ENCODE data around the gene FRMPD2.

The FRMPD2 gene

DNA sequence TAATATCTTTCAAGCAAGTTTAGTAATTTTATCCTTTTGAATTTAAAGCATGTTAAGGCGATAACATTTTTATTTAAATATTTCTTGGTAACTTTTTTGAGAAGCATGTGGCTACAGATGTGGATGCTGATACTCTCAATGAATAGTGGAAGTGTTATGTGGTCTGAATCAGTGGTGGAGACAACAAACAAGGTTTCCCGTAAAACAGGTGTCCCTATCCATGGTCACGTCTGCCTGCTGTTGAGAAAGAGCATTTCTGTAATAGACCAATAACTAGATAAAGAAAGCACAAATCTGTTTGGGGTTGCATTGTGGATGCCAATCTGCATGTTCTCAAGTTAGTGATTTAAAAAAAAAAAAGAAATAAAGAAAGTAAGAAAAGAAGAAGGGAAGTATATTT, 18.1 kb upstream of the FRMPD2 start:
- peaks cover 5% of the 10 kb centered on the region for H3K4me1 ChIP-seq (ENCODE audit: control insufficient read depth, insufficient read depth, low read depth, low read length)
- H2BK120ac ChIP-seq (ENCODE audit: low read depth, low read length) = no peak overlapping the region
- H4K91ac ChIP-seq (ENCODE audit: low read length) = no peak overlapping the region
- H2BK5ac ChIP-seq (ENCODE audit: low read depth, low read length, poor library complexity, severe bottlenecking) = no peak overlapping the region
- H3K9me3 ChIP-seq (ENCODE audit: control insufficient read depth, low read length) = no peaks in the 10 kb centered on the region
- no peak overlapping the region for H2AK5ac ChIP-seq (ENCODE audit: low read length, severe bottlenecking)
- no peak overlapping the region for H3K9ac ChIP-seq (ENCODE audit: low read length)
- no peak overlapping the region for H2AFZ ChIP-seq (ENCODE audit: low read depth, low read length)
- WGBS = 95% methylated on average over 3 of the region's 3 CpGs
- no peak overlapping the region for H3K27ac ChIP-seq (ENCODE audit: low read length, poor library complexity, severe bottlenecking)
- no peaks in the 10 kb centered on the region for H3K36me3 ChIP-seq (ENCODE audit: control insufficient read depth in 1 of 2, insufficient read depth in 2 of 2, low read depth in 1 of 2, low read length in 2 of 2)
- no peak overlapping the region for H2BK15ac ChIP-seq (ENCODE audit: low read depth, poor library complexity, severe bottlenecking)
- H2BK12ac ChIP-seq (ENCODE audit: low read length in 2 of 2) = no peak overlapping the region
- H3K27me3 ChIP-seq (ENCODE audit: control insufficient read depth in 1 of 2, insufficient read depth in 1 of 2, low read length in 2 of 2) = peaks cover 0 to 19% of the 10 kb centered on the region in 2 experiments
- no peak overlapping the region for H3K4me3 ChIP-seq (ENCODE audit: insufficient read depth in 1 of 2, low read depth in 1 of 2, low read length in 2 of 2)
- no peak overlapping the region for H3K23ac ChIP-seq (ENCODE audit: low read length in 2 of 2)
- no peak overlapping the region for H3K4me2 ChIP-seq (ENCODE audit: low read length, poor library complexity, severe bottlenecking)
- no peak overlapping the region for H4K8ac ChIP-seq (ENCODE audit: low read length)
- H3K14ac ChIP-seq (ENCODE audit: low read length in 2 of 2) = no peak overlapping the region
- DNase-seq = no peak
- no peak overlapping the region for H3K4ac ChIP-seq (ENCODE audit: low read depth in 1 of 2, low read length in 2 of 2)
- H3K18ac ChIP-seq (ENCODE audit: low read depth in 1 of 2, low read length in 2 of 2) = no peak overlapping the region
- no peaks in the 10 kb centered on the region for H3K79me1 ChIP-seq (replicated peaks; ENCODE audit: low read length, poor library complexity, severe bottlenecking)

DNA sequence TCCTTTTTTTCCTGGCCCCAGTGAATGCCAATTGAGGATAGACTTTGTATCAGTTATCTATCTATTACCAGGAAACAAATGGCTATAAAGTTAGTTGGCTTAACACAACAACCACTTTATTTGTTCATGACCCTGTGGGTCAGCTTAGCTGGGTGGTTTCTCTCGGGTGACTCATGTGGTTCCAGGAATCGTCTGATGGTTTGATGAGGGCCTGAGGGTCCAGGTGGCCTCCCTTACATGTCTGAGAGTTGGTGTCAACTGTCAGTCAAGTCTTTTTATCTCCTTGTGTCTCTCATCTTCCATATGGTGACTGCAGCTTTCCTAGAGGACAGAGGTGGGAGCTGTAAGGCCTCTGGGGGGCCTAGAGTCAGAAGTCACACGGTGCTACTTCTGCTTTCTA, 16.7 kb upstream of the FRMPD2 start:
- H3K4ac ChIP-seq (ENCODE audit: low read depth in 1 of 2, low read length in 2 of 2) = no peak overlapping the region
- H3K27me3 ChIP-seq (ENCODE audit: control insufficient read depth in 1 of 2, insufficient read depth in 1 of 2, low read length in 2 of 2) = peaks cover 5 to 29% of the 10 kb centered on the region in 2 experiments
- WGBS = 59% methylated on average over 3 of the region's 3 CpGs

DNA sequence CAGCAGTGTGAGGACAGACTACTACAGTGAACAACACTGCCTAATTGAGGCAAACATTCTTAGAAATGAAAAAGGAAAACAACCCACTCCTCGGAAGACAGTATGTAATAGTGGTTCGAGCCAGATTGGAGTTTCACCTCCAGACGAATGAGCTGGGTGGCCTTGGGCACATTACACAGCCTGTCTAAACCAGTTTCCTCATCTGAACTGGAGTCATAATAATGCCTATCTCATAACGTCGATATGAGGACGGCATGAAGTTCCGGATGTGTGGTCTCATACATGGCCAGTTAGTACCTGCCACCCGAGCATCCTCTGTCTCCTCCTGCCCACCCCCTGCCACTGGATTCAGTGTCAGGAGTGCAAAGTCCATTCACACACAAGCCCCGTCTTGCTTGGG, 15.8 kb upstream of the FRMPD2 start:
- Histone ChIP-seq H3K36me3 (ENCODE audit: control insufficient read depth in 1 of 2, insufficient read depth in 2 of 2, low read depth in 1 of 2, low read length in 2 of 2) (no peaks in the 10 kb centered on the region), H2BK5ac (ENCODE audit: low read depth, low read length, poor library complexity, severe bottlenecking) (no peak overlapping the region), H2BK15ac (ENCODE audit: low read depth, poor library complexity, severe bottlenecking) (no peak overlapping the region), H3K4me3 (ENCODE audit: insufficient read depth in 1 of 2, low read depth in 1 of 2, low read length in 2 of 2) (no peak overlapping the region), H3K23ac (ENCODE audit: low read length in 2 of 2) (no peak overlapping the region), H2AK5ac (ENCODE audit: low read length, severe bottlenecking) (no peak overlapping the region), H3K18ac (ENCODE audit: low read depth in 1 of 2, low read length in 2 of 2) (no peak overlapping the region), H3K4me1 (ENCODE audit: control insufficient read depth, insufficient read depth, low read depth, low read length) (peaks cover 5% of the 10 kb centered on the region), H3K27me3 (ENCODE audit: control insufficient read depth in 1 of 2, insufficient read depth in 1 of 2, low read length in 2 of 2) (peaks cover 11 to 38% of the 10 kb centered on the region in 2 experiments), H3K9ac (ENCODE audit: low read length) (no peak overlapping the region), H2BK120ac (ENCODE audit: low read depth, low read length) (no peak overlapping the region), H2BK12ac (ENCODE audit: low read length in 2 of 2) (no peak overlapping the region), H3K14ac (ENCODE audit: low read length in 2 of 2) (no peak overlapping the region), H3K79me1 (replicated peaks; ENCODE audit: low read length, poor library complexity, severe bottlenecking) (no peaks in the 10 kb centered on the region), H3K4ac (ENCODE audit: low read depth in 1 of 2, low read length in 2 of 2) (no peak overlapping the region), H3K4me2 (ENCODE audit: low read length, poor library complexity, severe bottlenecking) (no peak overlapping the region), H3K27ac (ENCODE audit: low read length, poor library complexity, severe bottlenecking) (no peak overlapping the region), H3K9me3 (ENCODE audit: control insufficient read depth, low read length) (peaks cover 6% of the 10 kb centered on the region), H4K8ac (ENCODE audit: low read length) (no peak overlapping the region), H4K91ac (ENCODE audit: low read length) (no peak overlapping the region), H2AFZ (ENCODE audit: low read depth, low read length) (no peak overlapping the region)
- DNase-seq = no peak
- 93% methylated on average over 9 of the region's 9 CpGs for WGBS

More for the DNA sequence above, 16.7 kb upstream of the FRMPD2 start:
- H3K4me3 ChIP-seq (ENCODE audit: insufficient read depth in 1 of 2, low read depth in 1 of 2, low read length in 2 of 2) = no peak overlapping the region
- H3K4me1 ChIP-seq (ENCODE audit: control insufficient read depth, insufficient read depth, low read depth, low read length) = peaks cover 5% of the 10 kb centered on the region
- peaks cover 4% of the 10 kb centered on the region for H3K9me3 ChIP-seq (ENCODE audit: control insufficient read depth, low read length)
- no peak overlapping the region for H3K27ac ChIP-seq (ENCODE audit: low read length, poor library complexity, severe bottlenecking)
- no peak overlapping the region for H2BK5ac ChIP-seq (ENCODE audit: low read depth, low read length, poor library complexity, severe bottlenecking)
- H3K79me1 ChIP-seq (replicated peaks; ENCODE audit: low read length, poor library complexity, severe bottlenecking) = no peaks in the 10 kb centered on the region
- no peak overlapping the region for H2AK5ac ChIP-seq (ENCODE audit: low read length, severe bottlenecking)
- no peak overlapping the region for H3K4me2 ChIP-seq (ENCODE audit: low read length, poor library complexity, severe bottlenecking)
- no peak overlapping the region for H3K18ac ChIP-seq (ENCODE audit: low read depth in 1 of 2, low read length in 2 of 2)
- no peak overlapping the region for H3K9ac ChIP-seq (ENCODE audit: low read length)
- no peak overlapping the region for H2BK12ac ChIP-seq (ENCODE audit: low read length in 2 of 2)
- no peak overlapping the region for H3K23ac ChIP-seq (ENCODE audit: low read length in 2 of 2)
- no peak overlapping the region for H2BK120ac ChIP-seq (ENCODE audit: low read depth, low read length)
- no peak overlapping the region for H3K14ac ChIP-seq (ENCODE audit: low read length in 2 of 2)
- no peak overlapping the region for H4K91ac ChIP-seq (ENCODE audit: low read length)
- no peaks in the 10 kb centered on the region for H3K36me3 ChIP-seq (ENCODE audit: control insufficient read depth in 1 of 2, insufficient read depth in 2 of 2, low read depth in 1 of 2, low read length in 2 of 2)
- no peak overlapping the region for H2AFZ ChIP-seq (ENCODE audit: low read depth, low read length)
- no peak overlapping the region for H2BK15ac ChIP-seq (ENCODE audit: low read depth, poor library complexity, severe bottlenecking)
- DNase-seq = no peak
- no peak overlapping the region for H4K8ac ChIP-seq (ENCODE audit: low read length)

DNA sequence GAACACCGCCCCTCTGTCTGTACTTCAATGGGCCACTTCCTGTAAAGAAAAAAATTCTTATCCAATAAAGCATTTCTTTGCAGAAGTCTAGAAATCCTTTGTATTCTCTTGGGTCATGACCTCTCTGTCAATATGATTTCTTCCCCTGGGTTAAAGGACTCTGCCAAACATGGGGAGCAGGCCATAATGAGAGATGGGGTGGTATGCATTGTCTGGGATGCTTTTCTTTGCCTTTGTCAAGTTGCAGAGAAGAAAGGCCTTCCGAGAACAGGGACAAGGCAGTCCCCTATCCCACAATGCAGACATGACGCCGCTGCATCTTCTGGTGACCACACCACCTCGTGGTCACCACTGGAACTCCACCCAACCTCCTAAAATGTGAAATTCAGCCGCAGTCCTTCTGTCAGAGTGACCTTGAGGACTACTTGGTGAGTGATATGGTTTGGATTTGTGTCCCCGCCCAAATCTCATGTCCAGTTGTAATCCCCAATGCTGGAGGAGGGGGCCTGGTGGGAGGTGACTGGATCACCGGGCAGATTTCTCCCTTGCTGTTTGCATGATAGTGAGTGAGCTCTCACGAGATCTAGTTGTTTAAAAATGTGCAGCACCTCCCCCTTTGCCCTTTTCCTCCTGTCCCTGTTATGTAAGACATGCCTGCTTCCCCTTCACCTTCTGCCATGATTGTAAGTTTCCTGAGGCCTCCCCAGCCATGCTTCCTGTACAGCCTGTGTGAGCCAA, 15.2 kb upstream of the FRMPD2 start:
- Histone ChIP-seq H3K4me2 (ENCODE audit: low read length, poor library complexity, severe bottlenecking) (no peak overlapping the region), H2BK5ac (ENCODE audit: low read depth, low read length, poor library complexity, severe bottlenecking) (no peak overlapping the region), H3K14ac (ENCODE audit: low read length in 2 of 2) (no peak overlapping the region), H2BK120ac (ENCODE audit: low read depth, low read length) (no peak overlapping the region), H3K27me3 (ENCODE audit: control insufficient read depth in 1 of 2, insufficient read depth in 1 of 2, low read length in 2 of 2) (peaks cover 17 to 44% of the 10 kb centered on the region in 2 experiments), H3K9ac (ENCODE audit: low read length) (no peak overlapping the region), H3K23ac (ENCODE audit: low read length in 2 of 2) (no peak overlapping the region), H3K9me3 (ENCODE audit: control insufficient read depth, low read length) (peaks cover 6% of the 10 kb centered on the region), H2BK15ac (ENCODE audit: low read depth, poor library complexity, severe bottlenecking) (no peak overlapping the region), H2BK12ac (ENCODE audit: low read length in 2 of 2) (no peak overlapping the region), H3K4me3 (ENCODE audit: insufficient read depth in 1 of 2, low read depth in 1 of 2, low read length in 2 of 2) (no peak overlapping the region), H2AFZ (ENCODE audit: low read depth, low read length) (peak overlapping the region; percentile 29), H4K91ac (ENCODE audit: low read length) (no peak overlapping the region), H4K8ac (ENCODE audit: low read length) (no peak overlapping the region), H3K79me1 (replicated peaks; ENCODE audit: low read length, poor library complexity, severe bottlenecking) (no peaks in the 10 kb centered on the region), H3K4ac (ENCODE audit: low read depth in 1 of 2, low read length in 2 of 2) (no peak overlapping the region), H2AK5ac (ENCODE audit: low read length, severe bottlenecking) (no peak overlapping the region), H3K27ac (ENCODE audit: low read length, poor library complexity, severe bottlenecking) (no peak overlapping the region), H3K4me1 (ENCODE audit: control insufficient read depth, insufficient read depth, low read depth, low read length) (peaks cover 5% of the 10 kb centered on the region), H3K18ac (ENCODE audit: low read depth in 1 of 2, low read length in 2 of 2) (no peak overlapping the region), H3K36me3 (ENCODE audit: control insufficient read depth in 1 of 2, insufficient read depth in 2 of 2, low read depth in 1 of 2, low read length in 2 of 2) (no peaks in the 10 kb centered on the region)
- WGBS = 24% methylated on average over 8 of the region's 9 CpGs
- DNase-seq = peak; percentile 57
